IPS DF 4.7 (cell line): ENCODE measurements around the gene SLC25A22.

Source experiments
- DNase-seq: peaks from one replicate; pipeline ENCODE4 v3.0.0-alpha.2; 2013; ENCODE audit warnings: low spot score; ENCODE audit errors: extremely low read depth

The SLC25A22 gene

GRCh38 chr11:791658-792534, 6.2 kb downstream of the SLC25A22 start:
- DNase-seq = no peak

- DNase-seq = no peak
These were observed 7.1 kb downstream of the SLC25A22 start for GRCh38 chr11:790721-791564.

- DNase-seq = no peak
These were observed 8.1 kb downstream of the SLC25A22 start, which contains the start of gene CEND1 for GRCh38 chr11:789943-790342. Gene CEND1, minus strand, starts transcription at chr11:790090. Its CDS starts 1,514 bp downstream, at chr11:788576.

GRCh38 chr11:788953-789940, 8.8 kb downstream of the SLC25A22 start:
- no peak for DNase-seq

DNA sequence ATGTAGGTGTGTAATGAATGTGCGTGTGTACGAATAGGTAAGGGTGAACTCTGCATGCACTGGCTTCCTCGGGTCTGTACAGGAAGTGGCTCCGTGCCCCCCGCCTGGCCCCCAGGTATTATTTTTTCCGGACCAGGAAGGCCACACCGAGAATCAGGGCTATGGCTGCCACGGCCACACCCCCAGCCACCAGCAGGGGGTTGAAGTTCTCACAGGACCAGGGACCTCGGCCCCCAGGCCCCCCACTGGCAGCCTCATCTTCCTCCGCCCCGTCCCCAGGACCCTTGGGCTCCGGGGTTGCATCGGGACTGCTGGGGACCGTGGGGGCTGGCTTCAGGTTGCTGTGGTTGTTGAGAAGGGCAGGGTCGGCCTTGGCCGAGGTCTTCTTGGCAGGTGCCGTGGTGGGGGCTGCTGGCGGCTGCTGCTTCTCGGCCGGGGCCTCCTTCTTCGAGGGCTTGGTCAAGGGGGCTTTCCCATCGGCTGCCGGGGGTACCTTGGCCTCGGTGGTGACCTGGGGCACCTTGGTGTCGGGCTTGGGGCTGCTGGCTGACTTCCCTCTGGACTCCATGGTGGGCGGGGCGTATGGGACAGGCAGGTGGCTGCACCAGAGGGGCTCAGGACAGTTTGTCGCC, 10.0 kb downstream of the SLC25A22 start:
- DNase-seq = no peak

- no peak for DNase-seq
These were observed 10.9 kb downstream of the SLC25A22 start for GRCh38 chr11:787084-787675.

DNA sequence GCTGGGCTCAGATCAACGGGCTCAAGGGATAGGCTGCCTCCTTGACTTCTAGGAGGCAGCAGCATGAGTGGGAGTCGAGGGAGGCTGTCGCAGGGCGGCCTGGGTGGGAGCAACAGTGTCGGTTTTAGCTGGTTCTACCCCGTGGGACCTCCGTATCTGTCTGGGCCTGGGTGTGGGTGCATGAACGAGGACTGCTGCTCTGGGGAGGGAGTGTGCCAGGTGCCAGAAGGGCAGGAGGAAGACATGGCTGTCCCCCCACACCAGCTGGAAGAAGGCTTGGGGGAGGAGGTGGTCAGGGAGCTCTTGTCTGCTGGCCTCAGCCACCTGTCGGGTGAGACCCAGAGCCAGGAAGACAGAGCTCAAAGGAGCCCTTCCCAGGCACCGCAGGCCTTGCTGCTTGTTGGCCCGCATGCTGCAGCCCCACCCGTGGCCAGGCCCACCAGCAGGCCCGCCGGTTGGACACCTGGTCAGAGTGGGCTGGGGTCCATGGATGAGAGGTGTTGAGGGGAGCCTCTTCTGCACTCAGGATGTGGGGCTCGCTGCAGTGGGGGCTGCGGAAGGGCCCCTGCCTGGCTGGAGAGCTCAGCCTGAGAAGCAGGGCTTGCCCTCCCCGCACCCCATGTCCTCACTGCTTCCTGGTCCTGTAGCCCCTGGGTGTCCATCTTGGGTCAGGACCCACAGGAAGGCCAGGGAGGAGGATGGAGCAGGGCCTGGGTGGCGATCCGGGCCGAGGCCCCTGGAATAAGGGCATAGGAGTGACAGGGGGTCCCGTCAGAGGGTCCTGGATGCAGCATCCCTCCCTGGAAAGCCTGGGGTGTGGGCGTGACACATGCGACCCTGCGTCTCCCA, 11.6 kb downstream of the SLC25A22 start:
- DNase-seq = no peak

GRCh38 chr11:783581-784015, 14.5 kb downstream of the SLC25A22 start:
- no peak for DNase-seq

DNA sequence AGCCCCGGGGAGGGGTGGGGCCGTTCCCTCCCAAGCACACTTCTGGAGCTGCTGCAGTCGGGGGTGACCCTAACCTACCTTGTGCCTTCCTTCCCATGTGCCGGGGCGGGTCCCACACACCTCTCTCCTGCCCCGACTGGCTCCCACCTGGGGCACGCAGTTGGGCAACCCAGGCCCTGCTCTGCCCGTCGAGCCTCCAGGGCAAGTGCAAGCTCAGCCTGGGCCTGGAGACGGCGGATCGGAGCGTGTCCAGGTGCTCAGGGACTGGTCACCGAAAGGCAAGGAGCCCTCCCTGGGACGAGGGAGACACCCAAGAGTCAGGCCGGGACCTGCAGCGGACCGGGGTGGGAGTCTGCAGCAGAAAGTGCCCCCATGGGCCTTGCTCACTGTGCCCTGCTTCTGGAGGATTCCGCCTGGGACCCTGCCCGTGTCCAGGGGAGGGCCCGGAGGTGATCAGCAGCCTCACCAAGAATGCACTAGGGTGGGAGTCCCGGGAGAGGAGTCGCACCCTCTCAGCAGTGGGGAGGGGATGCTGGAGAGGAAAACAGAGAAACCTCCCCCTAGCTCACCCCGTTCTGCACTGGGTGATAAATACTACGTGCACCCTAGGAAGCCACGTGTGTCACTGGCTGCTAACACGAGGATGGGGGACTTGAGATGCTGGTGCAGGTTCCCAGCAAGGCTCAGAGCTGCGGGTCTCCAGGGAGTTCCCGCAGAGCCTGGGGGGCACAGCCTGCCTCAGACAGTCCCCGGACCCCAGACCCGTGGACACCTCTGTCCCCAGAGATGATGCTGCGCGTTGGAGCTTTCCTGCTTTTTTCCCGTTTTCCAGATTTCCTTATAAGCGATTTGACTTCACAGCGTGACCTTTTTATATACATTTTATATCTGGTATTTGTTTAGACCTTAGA, 15.6 kb downstream of the SLC25A22 start:
- DNase-seq = no peak

DNA sequence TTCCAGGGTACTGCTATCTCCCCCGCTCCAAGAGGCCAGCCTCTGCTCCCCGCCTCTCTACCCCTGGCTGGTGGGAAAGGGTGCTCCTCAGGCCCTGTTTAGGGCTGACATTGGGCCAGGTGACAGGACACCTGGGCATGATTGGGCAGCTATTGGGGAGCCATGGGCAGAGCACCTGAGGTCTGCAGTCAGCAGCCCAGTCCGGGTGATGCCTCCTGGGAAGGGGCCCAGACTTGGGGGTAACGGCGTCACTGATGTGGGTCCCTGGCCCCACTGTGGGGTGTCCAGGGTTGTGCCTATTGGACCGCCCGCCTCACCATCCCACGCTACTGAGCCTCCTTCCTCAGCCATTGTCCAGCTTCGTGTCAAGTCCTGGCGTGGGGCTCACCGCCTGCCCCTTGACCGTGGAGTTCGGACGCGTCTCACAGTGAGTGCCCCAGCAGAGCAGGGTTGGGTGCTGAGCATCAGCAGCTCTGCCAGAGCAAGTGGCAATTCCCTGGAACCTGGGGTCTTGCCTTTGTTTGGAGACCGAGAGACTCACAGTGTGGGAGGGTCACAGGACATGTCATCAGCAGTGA, 18.0 kb downstream of the SLC25A22 start:
- no peak for DNase-seq

DNA sequence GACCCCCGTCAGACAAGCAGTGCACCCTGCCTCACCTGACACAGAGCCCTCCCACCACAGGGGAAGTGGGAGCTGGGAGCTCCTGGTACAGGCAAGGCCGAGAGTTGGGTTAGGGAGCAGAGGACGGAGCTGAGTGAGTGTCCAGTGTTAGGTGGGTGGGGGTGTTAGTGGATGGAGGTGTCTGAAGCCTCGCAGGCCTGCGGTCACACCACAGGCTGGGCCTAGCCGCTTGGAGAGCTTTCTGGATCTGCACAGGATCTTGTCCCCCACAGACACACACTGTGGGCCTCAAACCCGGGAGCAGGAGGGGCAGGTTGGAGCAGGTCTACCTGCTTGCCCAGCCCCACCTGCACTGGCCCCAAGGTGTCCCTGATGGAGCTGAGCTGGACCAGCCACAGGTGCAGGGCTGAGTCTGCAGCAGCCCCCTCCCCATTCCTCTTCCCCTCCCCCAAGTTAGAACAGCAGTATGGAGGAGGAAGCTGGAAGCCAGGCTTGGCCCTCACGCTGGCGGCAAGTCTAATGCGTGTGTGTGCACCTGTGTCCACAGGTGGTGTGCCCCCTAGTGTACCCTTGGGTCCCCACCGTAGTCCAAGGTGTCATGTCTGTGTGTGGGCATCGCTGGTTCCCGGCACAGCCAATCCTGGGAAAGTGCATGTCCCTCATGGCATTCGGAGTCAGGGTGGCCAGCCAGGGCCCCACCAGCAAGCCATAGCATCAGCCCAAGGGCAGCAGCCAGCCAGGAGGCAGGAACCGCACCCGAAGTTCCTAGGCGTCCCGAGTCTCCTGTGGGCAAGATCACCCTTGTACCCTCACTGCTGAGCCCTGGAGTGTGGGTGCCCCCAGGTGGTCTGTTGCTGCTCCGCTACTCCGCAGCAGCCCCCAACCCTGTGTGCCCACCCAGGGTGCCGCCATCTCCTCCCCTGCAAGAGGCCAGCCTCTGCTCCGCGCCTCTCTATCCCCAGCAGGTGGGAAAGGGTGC, 18.8 kb downstream of the SLC25A22 start:
- no peak for DNase-seq

DNA sequence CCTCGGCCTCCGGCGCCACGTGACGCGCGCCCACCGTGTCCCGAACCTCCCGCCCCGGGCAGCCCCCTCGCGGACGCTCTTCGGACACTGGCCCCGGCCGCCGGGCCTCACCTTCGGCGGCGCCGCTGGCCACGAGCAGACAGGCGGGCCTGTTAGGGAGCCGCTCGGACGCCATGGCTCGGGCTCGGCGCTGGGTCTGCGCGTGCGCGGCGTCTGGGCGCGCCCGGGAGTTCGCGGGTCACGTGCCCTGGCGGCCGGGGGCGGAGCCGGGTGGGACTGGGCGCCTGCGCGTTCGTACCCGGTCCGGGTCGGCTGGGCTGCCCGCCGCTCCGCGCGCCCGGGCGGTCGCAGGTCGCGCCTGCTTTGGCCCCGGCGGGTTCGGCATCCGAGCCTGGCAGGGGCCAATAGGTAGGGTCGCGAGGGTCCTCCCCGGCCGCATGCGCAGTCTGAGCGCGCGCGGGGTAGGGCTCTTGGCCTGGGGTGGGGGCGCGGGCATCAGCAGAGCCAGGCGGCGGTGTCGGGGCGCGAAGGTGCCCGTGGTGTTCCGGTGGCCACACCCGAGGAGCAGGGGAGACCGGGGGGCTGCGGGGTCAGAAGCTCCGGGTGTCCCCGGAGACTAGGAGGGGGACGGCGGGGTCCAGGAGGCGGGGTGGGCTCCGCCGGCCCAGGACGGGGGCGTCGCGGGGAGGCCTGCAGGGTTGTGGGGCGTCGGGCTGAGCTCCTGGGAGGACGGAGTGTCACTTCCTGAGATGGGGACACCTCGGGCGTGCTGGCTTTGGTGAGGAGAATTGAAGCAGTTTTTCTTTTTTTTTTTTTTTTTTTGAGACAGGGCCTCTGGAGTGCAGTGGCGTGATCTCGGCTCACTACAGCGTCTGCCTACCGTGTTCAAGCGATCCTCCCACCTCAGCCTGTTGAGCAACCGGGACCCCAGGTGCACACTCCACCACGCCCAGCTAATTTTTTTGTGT, 20.5 kb downstream of the SLC25A22 start, which contains the start of gene GATD1:
TSS of gene GATD1 (minus strand) at position 200 of the 968 bp plus-strand sequence. CDS start at position 175, 25 bp downstream.
- DNase-seq = no peak

DNA sequence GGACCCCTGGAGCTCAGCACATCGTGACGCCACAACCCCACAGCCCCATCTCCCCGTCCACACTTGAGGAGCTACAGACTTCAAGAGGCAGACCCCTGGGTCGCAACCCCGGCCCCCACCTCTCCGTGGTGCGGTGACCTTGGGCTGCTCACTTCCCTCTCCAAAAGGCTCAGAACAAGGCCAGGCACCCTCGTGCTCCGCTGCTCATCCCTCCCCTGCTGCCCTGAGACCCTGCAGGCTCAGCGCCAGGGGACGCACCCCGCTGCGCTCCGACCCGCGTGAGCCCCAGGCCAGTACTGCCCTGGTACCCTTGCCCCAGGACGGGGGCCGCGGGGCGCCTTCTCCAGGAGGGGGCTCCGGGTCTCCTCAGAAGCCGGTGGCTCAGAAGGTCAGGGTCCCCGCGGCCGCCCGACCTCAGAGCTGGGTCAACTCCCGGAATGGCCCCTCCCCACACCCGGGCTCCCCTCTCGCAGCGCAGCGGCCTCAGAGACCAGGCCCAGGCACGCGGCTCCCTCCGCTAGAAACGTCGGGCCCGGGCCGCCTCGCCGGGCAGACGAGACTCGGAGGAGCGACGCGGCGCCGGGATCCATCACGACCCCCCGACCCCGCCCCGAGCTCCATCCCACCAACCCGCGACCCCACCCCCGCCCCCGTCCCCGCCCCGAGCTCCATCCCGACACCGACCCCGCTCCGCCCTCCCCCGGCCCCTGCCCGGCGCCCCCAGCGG, 21.4 kb downstream of the SLC25A22 start:
- DNase-seq = no peak

- no peak for DNase-seq
These were observed 21.9 kb downstream of the SLC25A22 start for GRCh38 chr11:776263-776560.
